Measurements from ENCODE around the gene DDX31. TPM values are rescaled to one million over a fixed set of nuclear protein-coding genes. Genes with fewer than 3 reads are reported as not detected.

Gene DDX31
- total RNA-seq, 2 donors from 2014 or later = 8.6 to 15.6 TPM

- TF ChIP-seq POLR2A (IDR thresholded peaks at IDR 0.05) (no peak), CTCF (IDR thresholded peaks at IDR 0.05) (no peak)
Observed at GRCh38 chr9:132697230-132697629, 27.4 kb upstream of the DDX31 start.

GRCh38 chr9:132694144-132694543 is 24.4 kb upstream of the DDX31 start:
- intact Hi-C loops (cut with DNase I) = no loop called here
- ATAC-seq (no peak), DNase-seq (no peak)
- no peaks in the 10 kb centered on the region for H3K27me3 ChIP-seq
- WGBS, 2 donors = 41 to 58% methylated on average over 2 of the region's 2 CpGs
- H3K36me3 ChIP-seq (replicated peaks in 1 of 2; ENCODE audit: insufficient read depth in 1 of 2, low read depth in 2 of 2) = peaks cover 0 to 7% of the 10 kb centered on the region in 2 donors
- TF ChIP-seq CTCF (IDR thresholded peaks at IDR 0.05) = no peak
- TF ChIP-seq POLR2A (IDR thresholded peaks at IDR 0.05) = no peak
- H3K4me1 ChIP-seq = peaks cover 4% of the 10 kb centered on the region
- peaks cover 0 to 10% (median 0%) of the 10 kb centered on the region in 3 donors for H3K9me3 ChIP-seq
- H3K4me3 ChIP-seq = no peak overlapping the region
- no peak overlapping the region for H3K27ac ChIP-seq

More at GRCh38 chr9:132697230-132697629, 27.4 kb upstream of the DDX31 start:
- H3K27me3 ChIP-seq = no peaks in the 10 kb centered on the region
- intact Hi-C loops (cut with DNase I) = no loop called here
- DNase-seq = no peak
- no peak for ATAC-seq
- H3K4me1 ChIP-seq = peaks cover 4% of the 10 kb centered on the region
- H3K27ac ChIP-seq = no peak overlapping the region
- peaks cover 0 to 10% (median 0%) of the 10 kb centered on the region in 3 donors for H3K9me3 ChIP-seq
- H3K36me3 ChIP-seq (replicated peaks in 1 of 2; ENCODE audit: insufficient read depth in 1 of 2, low read depth in 2 of 2) = no peaks in the 10 kb centered on the region
- H3K4me3 ChIP-seq = no peak overlapping the region

DNA sequence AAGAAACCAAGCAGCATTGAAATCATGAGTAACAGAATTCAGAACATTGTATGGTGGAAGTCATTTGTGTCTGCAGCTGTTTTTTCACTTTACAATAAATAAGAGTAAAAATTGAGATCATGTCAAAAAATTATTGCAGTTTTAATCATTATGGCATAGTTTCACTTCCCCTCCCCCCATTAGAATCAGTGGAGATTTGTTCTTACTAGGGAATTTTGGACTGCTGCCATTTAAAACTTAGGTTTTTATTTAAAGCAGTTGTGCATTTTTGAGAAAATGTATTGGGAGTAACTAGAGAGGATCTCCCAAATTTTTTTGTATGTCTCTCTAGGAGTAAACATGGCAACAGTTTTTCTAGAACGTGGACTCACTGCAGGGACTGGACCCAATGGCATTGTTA is 20.9 kb upstream of the DDX31 start:
- TF ChIP-seq CTCF (IDR thresholded peaks at IDR 0.05) = no peak
- peaks cover 0 to 22% of the 10 kb centered on the region in 2 donors for H3K36me3 ChIP-seq (replicated peaks in 1 of 2; ENCODE audit: insufficient read depth in 1 of 2, low read depth in 2 of 2)
- 91 to 93% methylated on average over 1 of the region's 1 CpG for WGBS, 2 donors
- H3K27ac ChIP-seq = no peak overlapping the region
- no peaks in the 10 kb centered on the region for H3K4me1 ChIP-seq
- no peaks in the 10 kb centered on the region for H3K27me3 ChIP-seq
- intact Hi-C loops (cut with DNase I) = no loop called here
- no peak for ATAC-seq
- no peak for DNase-seq
- no peaks in the 10 kb centered on the region for H3K9me3 ChIP-seq
- H3K4me3 ChIP-seq = no peak overlapping the region

DNA sequence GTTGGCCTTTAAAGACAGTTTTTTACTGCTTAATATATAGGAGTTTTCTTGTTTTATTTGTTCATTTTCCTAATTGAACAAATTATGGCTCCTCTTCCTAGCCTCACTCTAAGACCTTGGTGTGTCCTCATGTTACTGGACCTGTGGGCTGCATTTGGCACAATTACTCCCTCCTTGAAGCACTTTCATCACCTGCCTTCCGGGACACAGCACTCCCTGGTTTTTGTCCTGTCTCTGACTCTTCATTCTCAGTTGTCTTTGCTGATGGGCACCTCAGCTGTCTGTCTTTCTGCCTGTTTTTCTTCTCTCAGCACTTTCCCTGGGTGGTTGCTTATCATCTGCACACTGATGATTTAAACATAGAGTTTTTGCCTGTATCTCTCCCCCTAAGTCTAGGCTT is 14.1 kb upstream of the DDX31 start:
- Histone ChIP-seq H3K9me3 (no peaks in the 10 kb centered on the region), H3K4me3 (no peak overlapping the region), H3K27me3 (no peaks in the 10 kb centered on the region), H3K36me3 (replicated peaks in 1 of 2; ENCODE audit: insufficient read depth in 1 of 2, low read depth in 2 of 2) (peaks cover 0 to 26% of the 10 kb centered on the region in 2 donors), H3K27ac (no peak overlapping the region), H3K4me1 (no peaks in the 10 kb centered on the region)
- no peak for DNase-seq
- intact Hi-C loops (cut with DNase I) = no loop called here
- TF ChIP-seq CTCF (IDR thresholded peaks at IDR 0.05) = no peak
- no peak for TF ChIP-seq POLR2A (IDR thresholded peaks at IDR 0.05)
- WGBS, 2 donors = 95 to 100% methylated on average over 1 of the region's 1 CpG
- ATAC-seq = no peak

GRCh38 chr9:132681561-132681960 is 11.8 kb upstream of the DDX31 start:
- 78 to 87% methylated on average over 5 of the region's 5 CpGs for WGBS, 2 donors
- H3K36me3 ChIP-seq (replicated peaks in 1 of 2; ENCODE audit: insufficient read depth in 1 of 2, low read depth in 2 of 2) = peaks cover 0 to 26% of the 10 kb centered on the region in 2 donors
- no peaks in the 10 kb centered on the region for H3K4me1 ChIP-seq
- H3K9me3 ChIP-seq = no peaks in the 10 kb centered on the region
- ATAC-seq (no peak), DNase-seq (no peak)
- H3K27ac ChIP-seq = no peak overlapping the region
- no peak overlapping the region for H3K4me3 ChIP-seq
- TF ChIP-seq POLR2A (IDR thresholded peaks at IDR 0.05) (no peak), CTCF (IDR thresholded peaks at IDR 0.05) (no peak)
- intact Hi-C loops (cut with DNase I) = no loop called here
- no peaks in the 10 kb centered on the region for H3K27me3 ChIP-seq

Measured in body of pancreas (tissue), 4 donors.